Osteoblast (primary cell): ENCODE measurements around the gene SAMM50. TPM values are rescaled to one million over a fixed set of nuclear protein-coding genes. Genes with fewer than 3 reads are reported as not detected.
A peak's percentile ranks its signal among the peaks of the same experiment; 100 is the strongest.

Source experiments
- DNase-seq: peaks from one replicate; pipeline ENCODE4 v3.0.0; 2011; ENCODE audit warnings: low spot score, mixed read lengths; ENCODE audit not compliant: insufficient read length; ENCODE audit errors: missing footprints
- H2AFZ ChIP-seq: 2 replicates; pipeline ENCODE4 v1.6.0; 2011; ENCODE audit warnings: mild to moderate bottlenecking, low read length
- H3K27ac ChIP-seq: 2 replicates; pipeline ENCODE4 v1.5.1; 2011; ENCODE audit warnings: mild to moderate bottlenecking, low read depth, low read length, moderate library complexity
- H3K27me3 ChIP-seq: 2 replicates; pipeline ENCODE4 v1.6.0; 2012; ENCODE audit warnings: mild to moderate bottlenecking, control low read depth, inconsistent platforms, low read length, moderate library complexity; ENCODE audit not compliant: insufficient read depth
- H3K36me3 ChIP-seq: 2 replicates; pipeline ENCODE4 v1.5.1; 2011; ENCODE audit warnings: mild to moderate bottlenecking, low read length, control low read depth, moderate library complexity; ENCODE audit not compliant: insufficient read depth
- H3K4me1 ChIP-seq: 2 replicates; pipeline ENCODE4 v1.5.1; 2011; ENCODE audit warnings: mild to moderate bottlenecking, low read length, control low read depth, moderate library complexity; ENCODE audit not compliant: insufficient read depth
- H3K4me2 ChIP-seq: 2 replicates; pipeline ENCODE4 v1.6.0; 2011; ENCODE audit warnings: mild to moderate bottlenecking, low read length; ENCODE audit not compliant: insufficient read depth
- H3K4me3 ChIP-seq: fragments of 200-600 bp; sonication (generic); 3 replicates; pipeline ENCODE4 v1.5.1; 2012; ENCODE audit warnings: mild to moderate bottlenecking, low read length, inconsistent platforms; ENCODE audit not compliant: insufficient read depth
- H3K79me2 ChIP-seq: 2 replicates; pipeline ENCODE4 v1.6.0; 2012; ENCODE audit warnings: mild to moderate bottlenecking, low read length, control low read depth, inconsistent platforms; ENCODE audit not compliant: insufficient read depth
- H3K9me3 ChIP-seq: 2 replicates; pipeline ENCODE4 v1.5.1; 2011; ENCODE audit warnings: low read depth, low read length, control low read depth
- H4K20me1 ChIP-seq: 2 replicates; pipeline ENCODE4 v1.6.0; 2012; ENCODE audit warnings: mild to moderate bottlenecking, low read length, control low read depth; ENCODE audit not compliant: insufficient read depth
- total RNA-seq: library from RNA; depleted of rRNA; stranded (reverse); fragments of >200 nt; gene quantifications from 2 replicates; pipeline ENCODE4 v1.2.3, GENCODE V29; 2012
- TF ChIP-seq, protein P1 (sequence below): IDR thresholded peaks from 2 replicates; pipeline ENCODE4 v1.5.1; 2011; ENCODE audit warnings: mild to moderate bottlenecking, low read depth, low read length, moderate library complexity; ENCODE audit errors: extremely low read depth

The SAMM50 gene
- total RNA-seq, 1 donor = 36.6 TPM

DNA sequence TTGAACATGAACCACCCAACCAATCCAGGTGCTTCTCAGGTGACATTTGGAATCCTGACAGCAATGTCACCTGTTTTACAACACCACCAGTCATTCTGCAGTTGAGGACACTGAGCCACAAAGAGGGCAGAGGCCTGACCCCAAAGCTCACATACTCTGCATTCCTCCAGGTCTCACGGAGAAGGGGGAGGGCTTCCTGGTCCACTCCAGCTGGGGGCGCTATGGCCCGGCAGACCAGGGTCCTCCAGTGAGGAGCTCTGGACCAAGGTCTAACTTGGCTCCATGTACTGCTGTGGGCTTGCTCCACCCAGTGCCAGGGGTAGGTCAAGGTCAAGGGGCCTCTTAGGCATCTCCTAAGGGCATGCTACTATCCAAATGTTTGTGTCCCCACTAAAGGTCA, 33.1 kb upstream of the SAMM50 start:
- Histone ChIP-seq H3K27me3 (no peaks in the 10 kb centered on the region), H4K20me1 (peaks cover 15% of the 10 kb centered on the region), H2AFZ (no peak overlapping the region), H3K27ac (peak overlapping the region; percentile 54), H3K4me1 (peaks cover 35% of the 10 kb centered on the region), H3K4me3 (no peak overlapping the region), H3K36me3 (no peaks in the 10 kb centered on the region), H3K79me2 (peaks cover 15% of the 10 kb centered on the region), H3K9me3 (no peaks in the 10 kb centered on the region), H3K4me2 (no peak overlapping the region)
- TF ChIP-seq, protein P1, sequence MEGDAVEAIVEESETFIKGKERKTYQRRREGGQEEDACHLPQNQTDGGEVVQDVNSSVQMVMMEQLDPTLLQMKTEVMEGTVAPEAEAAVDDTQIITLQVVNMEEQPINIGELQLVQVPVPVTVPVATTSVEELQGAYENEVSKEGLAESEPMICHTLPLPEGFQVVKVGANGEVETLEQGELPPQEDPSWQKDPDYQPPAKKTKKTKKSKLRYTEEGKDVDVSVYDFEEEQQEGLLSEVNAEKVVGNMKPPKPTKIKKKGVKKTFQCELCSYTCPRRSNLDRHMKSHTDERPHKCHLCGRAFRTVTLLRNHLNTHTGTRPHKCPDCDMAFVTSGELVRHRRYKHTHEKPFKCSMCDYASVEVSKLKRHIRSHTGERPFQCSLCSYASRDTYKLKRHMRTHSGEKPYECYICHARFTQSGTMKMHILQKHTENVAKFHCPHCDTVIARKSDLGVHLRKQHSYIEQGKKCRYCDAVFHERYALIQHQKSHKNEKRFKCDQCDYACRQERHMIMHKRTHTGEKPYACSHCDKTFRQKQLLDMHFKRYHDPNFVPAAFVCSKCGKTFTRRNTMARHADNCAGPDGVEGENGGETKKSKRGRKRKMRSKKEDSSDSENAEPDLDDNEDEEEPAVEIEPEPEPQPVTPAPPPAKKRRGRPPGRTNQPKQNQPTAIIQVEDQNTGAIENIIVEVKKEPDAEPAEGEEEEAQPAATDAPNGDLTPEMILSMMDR = no peak
- peak; percentile 11 for DNase-seq

- TF ChIP-seq, protein P1 = no peak
- Histone ChIP-seq H3K27me3 (no peaks in the 10 kb centered on the region), H3K4me3 (peak overlapping the region; percentile 69), H2AFZ (peak overlapping the region; percentile 99), H3K36me3 (peaks cover 2% of the 10 kb centered on the region), H3K4me2 (peak overlapping the region; percentile 85), H3K27ac (peak overlapping the region; percentile 45), H4K20me1 (peaks cover 15% of the 10 kb centered on the region), H3K79me2 (peaks cover 15% of the 10 kb centered on the region), H3K9me3 (no peaks in the 10 kb centered on the region), H3K4me1 (peaks cover 35% of the 10 kb centered on the region)
- no peak for DNase-seq
Measured at GRCh38 chr22:43923191-43923590, 32.1 kb upstream of the SAMM50 start.

- H3K27ac ChIP-seq = peak within 1 kb of the TSS; percentile 45
- peak; percentile 99 for DNase-seq
- H3K79me2 ChIP-seq = peaks cover 15% of the 10 kb centered on the region
- H3K4me3 ChIP-seq = peak within 1 kb of the TSS; percentile 84
- peak within 1 kb of the TSS; percentile 99 for H2AFZ ChIP-seq
- H3K27me3 ChIP-seq = no peaks in the 10 kb centered on the region
- peaks cover 15% of the 10 kb centered on the region for H4K20me1 ChIP-seq
- peaks cover 35% of the 10 kb centered on the region for H3K4me1 ChIP-seq
- no peaks in the 10 kb centered on the region for H3K9me3 ChIP-seq
- H3K36me3 ChIP-seq = peaks cover 7% of the 10 kb centered on the region
- H3K4me2 ChIP-seq = peak within 1 kb of the TSS; percentile 85
- TF ChIP-seq, protein P1 = peak; percentile 24
Measured at GRCh38 chr22:43923631-43924464, 31.4 kb upstream of the SAMM50 start, which contains the start of gene PNPLA3. Gene PNPLA3, plus strand, starts transcription at chr22:43923805. Its CDS starts 107 bp downstream, at chr22:43923912.

DNA sequence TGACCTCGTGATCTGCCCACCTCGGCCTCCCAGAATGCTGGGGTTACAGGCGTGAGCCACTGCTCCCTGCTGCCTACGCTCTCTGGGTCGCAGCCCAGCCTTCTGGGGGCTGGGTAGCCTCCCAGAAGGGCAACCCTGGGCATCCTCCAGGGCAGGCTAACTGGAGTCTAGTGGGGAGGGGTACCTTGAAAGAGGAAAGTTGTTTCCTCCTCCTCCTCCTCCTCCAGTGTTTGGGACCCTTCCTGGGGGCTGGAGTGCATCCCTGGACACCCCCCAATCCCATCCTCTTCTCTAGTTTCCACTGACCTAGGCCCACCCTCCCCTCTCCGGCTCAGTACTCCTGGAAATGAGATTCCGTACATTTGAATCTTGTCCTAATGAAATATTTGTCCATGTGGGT, 30.4 kb upstream of the SAMM50 start:
- Histone ChIP-seq H3K4me1 (peaks cover 27% of the 10 kb centered on the region), H3K4me2 (peak overlapping the region; percentile 61), H3K27me3 (no peaks in the 10 kb centered on the region), H4K20me1 (peaks cover 15% of the 10 kb centered on the region), H2AFZ (peak overlapping the region; percentile 35), H3K79me2 (peaks cover 15% of the 10 kb centered on the region), H3K36me3 (peaks cover 11% of the 10 kb centered on the region), H3K4me3 (peak overlapping the region; percentile 84), H3K27ac (no peak overlapping the region), H3K9me3 (no peaks in the 10 kb centered on the region)
- TF ChIP-seq, protein P1 = no peak
- peak; percentile 38 for DNase-seq
